ENCODE results near the gene ARHGEF2.

The ARHGEF2 gene

DNA sequence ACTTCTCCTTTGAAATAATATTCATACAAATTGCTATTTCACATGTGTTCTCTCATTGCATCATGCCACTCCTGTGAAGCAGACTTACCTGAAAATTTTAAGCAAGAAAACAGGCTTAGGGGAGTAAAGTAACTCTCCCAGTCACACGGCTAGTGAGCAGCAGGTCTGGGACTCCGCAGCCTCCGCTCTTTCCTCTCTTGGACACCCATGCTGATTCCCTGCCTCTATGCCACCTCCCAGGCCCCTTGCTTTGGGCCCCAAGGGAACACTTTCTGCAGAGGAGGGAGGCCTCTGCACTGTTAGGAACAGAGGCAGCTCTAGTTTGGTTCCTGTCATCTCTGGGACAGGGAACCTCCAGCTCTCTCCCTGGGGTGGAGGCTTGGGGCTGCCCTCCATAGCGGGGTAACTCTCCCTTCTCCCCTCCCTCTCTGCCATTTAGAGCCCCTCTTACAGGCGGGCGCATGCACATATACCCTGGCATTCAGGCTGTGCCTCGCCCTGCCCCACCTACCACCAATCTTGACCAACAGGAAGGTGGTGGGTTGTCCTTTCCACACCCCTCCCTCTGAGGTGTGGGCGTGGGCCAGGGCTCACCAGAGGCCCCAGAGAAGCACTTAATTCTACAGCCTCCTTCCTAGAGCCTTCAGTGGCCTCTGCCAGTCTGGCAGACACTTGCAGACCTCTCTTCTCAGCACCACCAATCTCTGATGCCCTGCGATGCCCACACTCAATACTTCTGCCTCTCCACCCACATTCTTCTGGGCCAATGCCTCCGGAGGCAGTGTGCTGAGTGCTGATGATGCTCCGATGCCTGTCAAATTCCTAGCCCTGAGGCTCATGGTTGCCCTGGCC lies 37.1 kb downstream of the ARHGEF2 start, which contains the start of gene RXFP4:
TSS of gene RXFP4 (plus strand) at position 646 of the 852 bp plus-strand sequence. CDS start at position 718, 72 bp downstream.
- TF ChIP-seq, protein P1, sequence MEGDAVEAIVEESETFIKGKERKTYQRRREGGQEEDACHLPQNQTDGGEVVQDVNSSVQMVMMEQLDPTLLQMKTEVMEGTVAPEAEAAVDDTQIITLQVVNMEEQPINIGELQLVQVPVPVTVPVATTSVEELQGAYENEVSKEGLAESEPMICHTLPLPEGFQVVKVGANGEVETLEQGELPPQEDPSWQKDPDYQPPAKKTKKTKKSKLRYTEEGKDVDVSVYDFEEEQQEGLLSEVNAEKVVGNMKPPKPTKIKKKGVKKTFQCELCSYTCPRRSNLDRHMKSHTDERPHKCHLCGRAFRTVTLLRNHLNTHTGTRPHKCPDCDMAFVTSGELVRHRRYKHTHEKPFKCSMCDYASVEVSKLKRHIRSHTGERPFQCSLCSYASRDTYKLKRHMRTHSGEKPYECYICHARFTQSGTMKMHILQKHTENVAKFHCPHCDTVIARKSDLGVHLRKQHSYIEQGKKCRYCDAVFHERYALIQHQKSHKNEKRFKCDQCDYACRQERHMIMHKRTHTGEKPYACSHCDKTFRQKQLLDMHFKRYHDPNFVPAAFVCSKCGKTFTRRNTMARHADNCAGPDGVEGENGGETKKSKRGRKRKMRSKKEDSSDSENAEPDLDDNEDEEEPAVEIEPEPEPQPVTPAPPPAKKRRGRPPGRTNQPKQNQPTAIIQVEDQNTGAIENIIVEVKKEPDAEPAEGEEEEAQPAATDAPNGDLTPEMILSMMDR (conservative IDR thresholded peaks at IDR 0.05; ENCODE audit: low read depth, low read length): no peak
- H3K4me3 ChIP-seq (ENCODE audit: low read length): no peak within 1 kb of the TSS
- no peak for DNase-seq (ENCODE audit: low read depth)

DNA sequence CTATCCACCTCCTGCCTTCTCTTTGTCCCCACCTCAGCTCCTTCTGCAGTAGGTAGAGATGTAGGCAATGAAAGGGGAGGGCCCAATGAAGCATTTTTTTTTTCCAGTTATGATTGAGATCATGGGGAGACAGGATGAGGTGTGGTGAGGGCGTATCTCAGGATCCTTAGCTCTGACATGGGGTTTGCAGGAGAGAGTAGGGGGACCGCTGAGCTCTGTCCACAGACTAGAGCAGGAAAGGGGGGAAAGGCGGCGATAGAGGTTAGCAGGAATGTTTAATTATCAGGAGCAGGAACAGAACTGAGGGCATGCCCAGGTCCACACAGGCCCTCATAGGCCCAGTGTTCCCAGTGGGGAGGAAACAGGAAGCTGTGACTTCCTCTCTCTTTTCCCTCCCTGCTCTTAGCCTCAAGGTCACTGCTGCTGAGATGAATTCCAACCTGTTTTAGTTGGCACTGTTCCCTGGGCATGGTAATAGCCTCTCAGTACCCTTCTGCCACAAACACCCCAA lies 37.8 kb downstream of the ARHGEF2 start:
- no peak for DNase-seq (ENCODE audit: low read depth)

DNA sequence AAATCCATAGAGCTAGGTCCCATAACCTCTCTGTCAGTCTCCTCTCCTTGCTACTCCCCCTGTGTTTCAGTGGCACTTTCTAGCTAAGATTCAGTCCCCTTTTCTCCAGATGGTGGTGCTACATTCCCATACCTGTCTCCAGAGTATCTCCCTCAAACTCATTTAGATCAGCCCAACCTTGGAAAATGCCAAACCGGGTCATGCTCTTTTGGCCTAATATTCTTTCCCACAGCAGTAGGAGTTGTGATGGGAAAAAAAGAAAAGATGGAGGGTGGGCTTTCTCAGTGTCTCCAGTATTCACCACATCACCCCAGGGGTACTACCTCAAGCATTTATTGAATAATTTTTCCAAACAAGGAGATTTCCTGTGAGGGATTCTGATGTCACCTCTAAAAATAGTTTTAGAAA lies 40.1 kb downstream of the ARHGEF2 start:
- TF ChIP-seq, protein P1 (conservative IDR thresholded peaks at IDR 0.05; ENCODE audit: low read depth, low read length): peak; percentile 80
- no peak overlapping the region for H3K4me3 ChIP-seq (ENCODE audit: low read length)
- no peak for DNase-seq (ENCODE audit: low read depth)

More for the DNA sequence above, 37.8 kb downstream of the ARHGEF2 start:
- TF ChIP-seq, protein P1 (conservative IDR thresholded peaks at IDR 0.05; ENCODE audit: low read depth, low read length): no peak
- no peak overlapping the region for H3K4me3 ChIP-seq (ENCODE audit: low read length)

DNA sequence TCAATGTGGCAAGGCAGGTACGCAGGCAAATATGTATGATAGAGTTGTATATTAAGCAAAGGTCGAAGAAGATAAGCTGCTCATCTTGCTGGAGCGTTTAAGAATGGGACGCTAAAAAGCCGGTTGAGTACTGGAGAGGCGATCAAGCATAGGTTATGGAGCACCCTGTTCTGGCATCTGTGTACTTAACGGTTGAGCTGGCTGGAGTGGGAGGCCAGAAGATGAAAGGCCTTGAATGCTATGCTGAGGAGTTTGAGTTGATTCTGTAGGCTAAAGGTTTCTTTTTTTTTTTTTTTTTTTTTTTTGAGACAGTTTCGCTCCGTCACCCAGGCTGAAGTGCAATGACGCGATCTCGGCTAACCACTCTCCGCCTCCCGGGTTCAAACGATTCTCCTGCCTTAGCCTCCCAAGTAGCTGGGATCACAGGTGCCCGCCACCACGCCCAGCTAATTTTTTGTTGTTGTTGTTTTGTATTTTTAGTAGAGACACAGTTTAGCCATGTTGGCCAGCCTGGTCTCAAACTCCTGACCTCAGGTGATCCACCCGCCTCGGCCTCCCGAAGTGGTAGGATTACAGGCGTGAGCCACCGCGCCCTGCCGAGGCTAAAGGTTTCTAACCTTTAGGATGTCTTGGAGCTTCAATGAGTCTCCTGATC lies 43.3 kb downstream of the ARHGEF2 start:
- TF ChIP-seq, protein P1 (conservative IDR thresholded peaks at IDR 0.05; ENCODE audit: low read depth, low read length): no peak
- peak overlapping the region; percentile 93 for H3K4me3 ChIP-seq (ENCODE audit: low read length)
- DNase-seq (ENCODE audit: low read depth): no peak

DNA sequence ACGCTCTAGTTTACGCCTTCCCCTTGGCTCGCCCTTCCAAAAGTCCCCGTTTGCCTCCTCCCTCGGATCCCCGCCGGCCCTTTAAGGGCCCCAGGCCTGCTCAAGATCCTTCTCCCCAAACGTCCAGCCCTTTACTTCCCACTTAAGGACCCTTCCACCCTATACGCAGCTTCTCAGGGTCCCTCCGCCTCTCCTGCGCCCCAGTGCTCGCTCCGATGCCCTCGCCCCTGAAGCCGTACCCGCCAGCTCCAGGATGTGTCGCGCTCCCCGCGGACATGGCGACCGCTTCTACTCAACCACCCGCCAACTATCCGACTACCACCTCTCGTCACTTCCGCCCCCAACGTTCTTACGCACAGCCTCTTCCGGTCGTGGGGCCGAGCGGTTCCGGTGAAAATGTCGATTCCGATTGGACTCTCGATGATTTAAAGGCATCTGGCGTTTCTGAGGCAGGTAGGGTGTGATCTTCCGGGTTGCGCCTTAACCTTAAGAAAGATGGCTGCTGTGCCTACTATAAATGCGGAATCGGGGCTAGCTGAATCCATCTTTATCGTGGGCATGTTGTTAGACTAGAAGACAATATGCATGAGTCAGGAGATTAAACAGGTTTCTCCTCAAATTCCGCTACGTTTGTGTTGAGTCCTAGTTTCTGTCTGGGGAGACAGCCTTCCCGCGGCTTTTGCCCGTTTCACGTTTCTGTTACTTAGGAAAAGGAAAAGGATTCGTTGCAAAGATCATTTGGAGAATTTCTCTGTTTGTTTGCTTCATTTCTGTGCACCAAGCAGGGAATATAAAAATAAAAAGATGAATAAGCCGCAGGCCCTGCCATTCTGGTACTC lies 44.0 kb downstream of the ARHGEF2 start, which contains the start of gene KHDC4:
TSS of gene KHDC4 (minus strand) at position 317 of the 839 bp plus-strand sequence. CDS start at position 277, 40 bp downstream.
- H3K4me3 ChIP-seq (ENCODE audit: low read length): peak within 1 kb of the TSS; percentile 93
- peak; percentile 99 for DNase-seq (ENCODE audit: low read depth)
- TF ChIP-seq, protein P1 (conservative IDR thresholded peaks at IDR 0.05; ENCODE audit: low read depth, low read length): peak; percentile 11

DNA sequence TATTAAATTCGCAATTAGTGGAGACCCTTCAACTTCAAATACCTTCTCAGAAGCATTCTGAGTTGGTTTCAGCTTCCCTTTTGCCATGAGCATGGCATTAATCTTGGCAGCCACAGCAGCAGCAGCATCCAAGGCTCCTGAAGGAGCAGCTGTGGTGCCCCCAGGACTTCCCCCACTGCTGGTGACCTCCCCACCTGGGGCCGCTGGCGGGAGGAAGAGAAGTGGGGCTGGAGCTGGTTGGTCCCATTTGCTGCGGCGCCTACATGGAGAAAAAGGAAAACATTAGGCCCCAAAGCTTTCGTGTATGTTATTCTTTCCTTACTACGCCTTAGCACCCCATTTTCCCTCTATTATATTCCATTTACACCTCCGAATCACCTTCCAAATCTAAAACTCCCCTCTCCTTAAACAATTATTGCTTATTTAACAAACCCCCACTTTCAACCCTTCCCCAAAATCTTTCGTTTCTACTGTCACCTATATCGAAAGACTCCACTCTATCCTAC lies 44.7 kb downstream of the ARHGEF2 start:
- DNase-seq (ENCODE audit: low read depth): no peak
- TF ChIP-seq, protein P1 (conservative IDR thresholded peaks at IDR 0.05; ENCODE audit: low read depth, low read length): no peak
- peak overlapping the region; percentile 93 for H3K4me3 ChIP-seq (ENCODE audit: low read length)
